Liver (tissue), 3 donors: Measurements from ENCODE around the gene TMEM115.

ENCODE experiments used
- CTCF ChIP-seq: fragments of 150-350 bp; IDR thresholded peaks from 2 replicates; pipeline ENCODE4 v1.5.1; 2017; ENCODE audit warnings: improper control_type of control experiment, low read depth, low read length; ENCODE audit not compliant: missing input control
- GABPA ChIP-seq, 2 donors: IDR thresholded peaks in 1 of 2; conservative IDR thresholded peaks in 1 of 2; 2 replicates each; pipeline ENCODE4 v1.6.1; 2016; ENCODE audit warnings: antibody characterized with exemption in 2 of 2, mild to moderate bottlenecking in 1 of 2, moderate library complexity in 1 of 2
- YY1 ChIP-seq: IDR thresholded peaks from 2 replicates; pipeline ENCODE4 v1.6.1; 2016; ENCODE audit warnings: antibody characterized with exemption, mild to moderate bottlenecking
- donor health status: healthy.
- donor health status: healthy.

GRCh38 chr3:50396502-50396901, 37.2 kb upstream of the TMEM115 start:
- TF ChIP-seq CTCF (no peak), GABPA (IDR thresholded peaks at IDR 0.05 in 1 of 2, conservative IDR thresholded peaks at IDR 0.05 in 1 of 2) (no peak), YY1 (no peak)
